A549 (cell line): ENCODE measurements around the gene PAX8. TPM values are rescaled to one million over a fixed set of nuclear protein-coding genes. Genes with fewer than 3 reads are reported as not detected.
A peak's percentile ranks its signal among the peaks of the same experiment; 100 is the strongest.

Source experiments
- CBX8 ChIP-seq: fragments of 200-600 bp; sonication (generic); IDR thresholded peaks from 2 replicates; pipeline ENCODE4 v1.6.1; 2016
- EHF ChIP-seq: fragments of 250-450 bp; sonication (Bioruptor Pico); IDR thresholded peaks from 2 replicates; pipeline ENCODE4 v1.5.0; 2020; ENCODE audit warnings: mild to moderate bottlenecking
- EHMT2 ChIP-seq: fragments of 200-600 bp; sonication (generic); IDR thresholded peaks from 2 replicates; pipeline ENCODE4 v1.6.1; 2016; ENCODE audit warnings: antibody characterized with exemption, low read depth, mild to moderate bottlenecking, moderate library complexity
- HEYL ChIP-seq: fragments of 250-450 bp; sonication (Bioruptor Pico); IDR thresholded peaks from 2 replicates; pipeline ENCODE4 v1.8.0; 2021; ENCODE audit warnings: mild to moderate bottlenecking, moderate library complexity
- HOXA7 ChIP-seq: fragments of 250-450 bp; sonication (Bioruptor Pico); IDR thresholded peaks from 2 replicates; pipeline ENCODE4 v1.5.0; 2020; ENCODE audit warnings: mild to moderate bottlenecking, moderate library complexity
- HOXB5 ChIP-seq: fragments of 250-450 bp; sonication (Bioruptor Pico); IDR thresholded peaks from 2 replicates; pipeline ENCODE4 v1.5.0; 2020; ENCODE audit warnings: mild to moderate bottlenecking, moderate library complexity
- JUN ChIP-seq, 2 experiments: fragments of >200 bp; sonication (Bioruptor Twin); formaldehyde crosslinking; IDR thresholded peaks; 2 replicates in 1 of 2; 3 replicates in 1 of 2; pipeline ENCODE4 v1.6.1; 2016 to 2017
- JUNB ChIP-seq: fragments of >200 bp; sonication (Bioruptor Twin); formaldehyde crosslinking; IDR thresholded peaks from 2 replicates; pipeline ENCODE4 v1.6.1; 2016
- KDM1A ChIP-seq: fragments of 200-600 bp; sonication (generic); IDR thresholded peaks from 2 replicates; pipeline ENCODE4 v1.6.1; 2016; ENCODE audit warnings: low read depth, mild to moderate bottlenecking
- KDM5A ChIP-seq: fragments of 200-600 bp; sonication (generic); IDR thresholded peaks from 2 replicates; pipeline ENCODE4 v1.6.1; 2016; ENCODE audit warnings: antibody characterized with exemption, mild to moderate bottlenecking
- MYC ChIP-seq: IDR thresholded peaks from 2 replicates; pipeline ENCODE4 v1.6.1; 2012; ENCODE audit warnings: mild to moderate bottlenecking, inconsistent platforms, low read length, improper control_type of control experiment, borderline replicate concordance
- NFE2L2 ChIP-seq: fragments of 150-350 bp; conservative IDR thresholded peaks from 2 replicates; pipeline ENCODE4 v1.6.1; 2014; ENCODE audit warnings: low read length
- PHF8 ChIP-seq: fragments of 200-600 bp; sonication (generic); IDR thresholded peaks from 2 replicates; pipeline ENCODE4 v1.6.1; 2016; ENCODE audit warnings: low read depth, mild to moderate bottlenecking, antibody characterized with exemption, moderate library complexity, borderline replicate concordance
- POLR2A ChIP-seq: IDR thresholded peaks from 2 replicates; pipeline ENCODE4 v1.6.1; 2012; ENCODE audit warnings: mild to moderate bottlenecking, low read length
- RFX5 ChIP-seq: fragments of 450-650 bp; IDR thresholded peaks from 2 replicates; pipeline ENCODE4 v1.7.1; 2014; ENCODE audit warnings: antibody characterized with exemption, mild to moderate bottlenecking, moderate library complexity
- SMC3 ChIP-seq: fragments of >200 bp; sonication (Bioruptor Twin); formaldehyde crosslinking; IDR thresholded peaks from 3 replicates; pipeline ENCODE4 v1.6.1; 2018; ENCODE audit warnings: inconsistent platforms
- SREBF2 ChIP-seq: fragments of 450-650 bp; IDR thresholded peaks from 2 replicates; pipeline ENCODE4 v1.6.1; 2014; ENCODE audit warnings: mild to moderate bottlenecking, moderate library complexity
- TFCP2L1 ChIP-seq: fragments of 250-450 bp; sonication (Bioruptor Pico); IDR thresholded peaks from 2 replicates; pipeline ENCODE4 v1.5.0; 2021; ENCODE audit warnings: mild to moderate bottlenecking
- TP53 ChIP-seq: fragments of 250-450 bp; sonication (Bioruptor Pico); IDR thresholded peaks from 2 replicates; pipeline ENCODE4 v1.5.0; 2021; ENCODE audit warnings: mild to moderate bottlenecking, moderate library complexity
- ZC3H11A ChIP-seq: fragments of 450-650 bp; IDR thresholded peaks from 2 replicates; pipeline ENCODE4 v1.6.1; 2014; ENCODE audit warnings: antibody characterized with exemption, mild to moderate bottlenecking
- ZNF302 ChIP-seq: fragments of 250-450 bp; sonication (Bioruptor Pico); IDR thresholded peaks from 2 replicates; pipeline ENCODE4 v1.9.0; 2021; ENCODE audit warnings: inconsistent platforms, mild to moderate bottlenecking, moderate library complexity
- ZSCAN20 ChIP-seq: fragments of 250-450 bp; sonication (Bioruptor Pico); IDR thresholded peaks from 2 replicates; pipeline ENCODE4 v1.8.0; 2022; ENCODE audit warnings: mild to moderate bottlenecking, moderate library complexity
- polyA plus RNA-seq, 4 experiments: library from polyadenylated mRNA; depleted of rRNA in 3 of 4; stranded (reverse); fragments of >200 nt; fragmentation: RNase III in 1 of 4; extraction: RNeasy Plus Mini Kit Qiagen cat#74134 plus additional on column Dnase treatment in 1 of 4; gene quantifications; 2 replicates in 3 of 4; 3 replicates in 1 of 4; pipeline ENCODE4 v1.2.3, GENCODE V29; 2011 to 2017
- TF ChIP-seq, protein P1 (sequence below): fragments of 250-450 bp; sonication (Bioruptor Pico); IDR thresholded peaks from 2 replicates; pipeline ENCODE4 v1.5.0; 2021; ENCODE audit warnings: mild to moderate bottlenecking, moderate library complexity, borderline replicate concordance
- TF ChIP-seq, protein P2 (sequence below): IDR thresholded peaks from 2 replicates; pipeline ENCODE4 v1.6.1; 2012
- TF ChIP-seq, protein P3 (sequence below): fragments of 450-650 bp; IDR thresholded peaks from 2 replicates; pipeline ENCODE4 v1.6.1; 2014; ENCODE audit warnings: antibody characterized with exemption
- TF ChIP-seq, protein P4 (sequence below): fragments of 250-450 bp; sonication (Bioruptor Pico); IDR thresholded peaks from 2 replicates; pipeline ENCODE4 v1.5.0; 2020; ENCODE audit warnings: low read depth, mild to moderate bottlenecking, moderate library complexity
- TF ChIP-seq, protein P5 (sequence below): fragments of 150-350 bp; IDR thresholded peaks from 2 replicates; pipeline ENCODE4 v1.6.1; 2014; ENCODE audit warnings: low read depth, mild to moderate bottlenecking, low read length
- TF ChIP-seq, protein P6 (sequence below): IDR thresholded peaks from 2 replicates; pipeline ENCODE4 v1.6.1; 2012; ENCODE audit warnings: low read depth, borderline replicate concordance
- TF ChIP-seq, protein P7 (sequence below): fragments of >200 bp; sonication (Bioruptor Twin); formaldehyde crosslinking; IDR thresholded peaks from 3 replicates; pipeline ENCODE4 v1.5.1; 2016

The PAX8 gene
- polyA plus RNA-seq, 2 of the 4 experiments (the other 2 are of a cell fraction), result 0.71 to 0.81 TPM

DNA sequence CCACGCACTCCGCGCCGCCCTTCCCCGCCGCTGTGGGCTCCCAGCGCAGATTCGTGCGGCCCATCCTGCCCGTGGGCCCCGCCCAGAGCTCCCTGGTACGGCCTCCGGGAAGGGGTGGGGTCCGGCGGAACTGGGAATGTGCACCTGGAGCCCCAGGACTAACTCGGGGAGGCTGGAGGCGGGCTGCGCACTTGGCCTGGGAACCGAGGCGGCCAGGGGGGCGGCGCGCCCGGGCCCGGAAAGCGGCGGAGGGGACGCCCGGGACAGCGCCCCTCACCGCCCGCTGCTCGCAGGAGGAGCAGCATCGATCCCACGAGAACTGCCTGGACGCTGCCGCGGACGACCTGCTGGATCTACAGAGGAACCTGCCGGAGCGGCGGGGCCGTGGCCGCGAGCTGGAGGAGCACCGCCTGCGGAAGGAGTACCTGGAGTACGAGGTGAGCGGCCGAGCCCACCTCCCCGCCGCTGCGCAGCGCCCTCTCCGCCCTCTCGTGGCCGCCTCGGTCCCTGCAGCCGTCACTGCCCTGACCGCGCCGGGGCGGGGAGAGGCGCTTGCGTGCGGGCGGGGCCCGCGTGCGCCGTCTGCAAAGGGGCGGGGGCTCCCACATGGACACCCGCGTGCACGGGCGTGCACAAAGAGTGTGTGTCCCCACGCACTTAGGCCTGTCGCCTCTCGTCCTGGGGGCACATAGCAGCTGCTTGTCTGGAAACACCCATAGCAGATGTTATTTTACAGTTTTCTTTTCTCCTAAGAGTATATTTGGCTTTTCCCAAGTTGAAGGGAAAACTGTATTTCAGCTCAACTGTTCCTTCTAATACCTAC is 79.7 kb downstream of the PAX8 start (continued):
- TF ChIP-seq, protein P1, sequence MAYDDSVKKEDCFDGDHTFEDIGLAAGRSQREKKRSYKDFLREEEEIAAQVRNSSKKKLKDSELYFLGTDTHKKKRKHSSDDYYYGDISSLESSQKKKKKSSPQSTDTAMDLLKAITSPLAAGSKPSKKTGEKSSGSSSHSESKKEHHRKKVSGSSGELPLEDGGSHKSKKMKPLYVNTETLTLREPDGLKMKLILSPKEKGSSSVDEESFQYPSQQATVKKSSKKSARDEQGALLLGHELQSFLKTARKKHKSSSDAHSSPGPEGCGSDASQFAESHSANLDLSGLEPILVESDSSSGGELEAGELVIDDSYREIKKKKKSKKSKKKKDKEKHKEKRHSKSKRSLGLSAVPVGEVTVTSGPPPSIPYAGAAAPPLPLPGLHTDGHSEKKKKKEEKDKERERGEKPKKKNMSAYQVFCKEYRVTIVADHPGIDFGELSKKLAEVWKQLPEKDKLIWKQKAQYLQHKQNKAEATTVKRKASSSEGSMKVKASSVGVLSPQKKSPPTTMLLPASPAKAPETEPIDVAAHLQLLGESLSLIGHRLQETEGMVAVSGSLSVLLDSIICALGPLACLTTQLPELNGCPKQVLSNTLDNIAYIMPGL, result peak; percentile 12; the same call in 1 of the 2 replicates
- TF ChIP-seq JUNB, result no peak
- peak; percentile 97 for TF ChIP-seq MYC
- no peak for TF ChIP-seq RFX5
- peak; percentile 67; the same call in 1 of the 2 replicates for TF ChIP-seq PHF8
- 0 out of 2 replicates have a peak, but pooled peaks have one; percentile 28 for TF ChIP-seq TP53
- TF ChIP-seq, protein P2, sequence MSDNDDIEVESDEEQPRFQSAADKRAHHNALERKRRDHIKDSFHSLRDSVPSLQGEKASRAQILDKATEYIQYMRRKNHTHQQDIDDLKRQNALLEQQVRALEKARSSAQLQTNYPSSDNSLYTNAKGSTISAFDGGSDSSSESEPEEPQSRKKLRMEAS, result peak; percentile 98
- TF ChIP-seq, protein P3, sequence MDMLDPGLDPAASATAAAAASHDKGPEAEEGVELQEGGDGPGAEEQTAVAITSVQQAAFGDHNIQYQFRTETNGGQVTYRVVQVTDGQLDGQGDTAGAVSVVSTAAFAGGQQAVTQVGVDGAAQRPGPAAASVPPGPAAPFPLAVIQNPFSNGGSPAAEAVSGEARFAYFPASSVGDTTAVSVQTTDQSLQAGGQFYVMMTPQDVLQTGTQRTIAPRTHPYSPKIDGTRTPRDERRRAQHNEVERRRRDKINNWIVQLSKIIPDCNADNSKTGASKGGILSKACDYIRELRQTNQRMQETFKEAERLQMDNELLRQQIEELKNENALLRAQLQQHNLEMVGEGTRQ, result no peak
- TF ChIP-seq KDM5A, result no peak
- no peak for TF ChIP-seq TFCP2L1 (CRISPR knock-in tag)
- no peak for TF ChIP-seq ZC3H11A
- TF ChIP-seq SREBF2, result no peak
- TF ChIP-seq EHF, result no peak
- no peak for TF ChIP-seq EHMT2
- no peak for TF ChIP-seq KDM1A
- TF ChIP-seq POLR2A, result peak; percentile 62
- peak; percentile 95 for TF ChIP-seq SMC3
- no peak for TF ChIP-seq CBX8
- no peak for TF ChIP-seq ZSCAN20
- TF ChIP-seq HEYL (CRISPR knock-in tag), result no peak
- TF ChIP-seq JUN (IDR thresholded peaks at IDR 0.05), result peak; percentile 52 to 82; a peak in 4 of 5 replicates
- TF ChIP-seq, protein P4, sequence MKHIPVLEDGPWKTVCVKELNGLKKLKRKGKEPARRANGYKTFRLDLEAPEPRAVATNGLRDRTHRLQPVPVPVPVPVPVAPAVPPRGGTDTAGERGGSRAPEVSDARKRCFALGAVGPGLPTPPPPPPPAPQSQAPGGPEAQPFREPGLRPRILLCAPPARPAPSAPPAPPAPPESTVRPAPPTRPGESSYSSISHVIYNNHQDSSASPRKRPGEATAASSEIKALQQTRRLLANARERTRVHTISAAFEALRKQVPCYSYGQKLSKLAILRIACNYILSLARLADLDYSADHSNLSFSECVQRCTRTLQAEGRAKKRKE, result peak; percentile 55; the same call in 1 of the 2 replicates
- TF ChIP-seq HOXB5, result peak; percentile 61
- TF ChIP-seq, protein P5, sequence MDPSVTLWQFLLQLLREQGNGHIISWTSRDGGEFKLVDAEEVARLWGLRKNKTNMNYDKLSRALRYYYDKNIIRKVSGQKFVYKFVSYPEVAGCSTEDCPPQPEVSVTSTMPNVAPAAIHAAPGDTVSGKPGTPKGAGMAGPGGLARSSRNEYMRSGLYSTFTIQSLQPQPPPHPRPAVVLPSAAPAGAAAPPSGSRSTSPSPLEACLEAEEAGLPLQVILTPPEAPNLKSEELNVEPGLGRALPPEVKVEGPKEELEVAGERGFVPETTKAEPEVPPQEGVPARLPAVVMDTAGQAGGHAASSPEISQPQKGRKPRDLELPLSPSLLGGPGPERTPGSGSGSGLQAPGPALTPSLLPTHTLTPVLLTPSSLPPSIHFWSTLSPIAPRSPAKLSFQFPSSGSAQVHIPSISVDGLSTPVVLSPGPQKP, result no peak
- no peak for TF ChIP-seq ZNF302 (CRISPR knock-in tag)
- TF ChIP-seq HOXA7 (CRISPR knock-in tag), result peak; percentile 84; the same call in 1 of the 2 replicates
- TF ChIP-seq, protein P6, sequence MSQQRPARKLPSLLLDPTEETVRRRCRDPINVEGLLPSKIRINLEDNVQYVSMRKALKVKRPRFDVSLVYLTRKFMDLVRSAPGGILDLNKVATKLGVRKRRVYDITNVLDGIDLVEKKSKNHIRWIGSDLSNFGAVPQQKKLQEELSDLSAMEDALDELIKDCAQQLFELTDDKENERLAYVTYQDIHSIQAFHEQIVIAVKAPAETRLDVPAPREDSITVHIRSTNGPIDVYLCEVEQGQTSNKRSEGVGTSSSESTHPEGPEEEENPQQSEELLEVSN, result peak; percentile 82
- TF ChIP-seq NFE2L2, result no peak
- TF ChIP-seq, protein P7, sequence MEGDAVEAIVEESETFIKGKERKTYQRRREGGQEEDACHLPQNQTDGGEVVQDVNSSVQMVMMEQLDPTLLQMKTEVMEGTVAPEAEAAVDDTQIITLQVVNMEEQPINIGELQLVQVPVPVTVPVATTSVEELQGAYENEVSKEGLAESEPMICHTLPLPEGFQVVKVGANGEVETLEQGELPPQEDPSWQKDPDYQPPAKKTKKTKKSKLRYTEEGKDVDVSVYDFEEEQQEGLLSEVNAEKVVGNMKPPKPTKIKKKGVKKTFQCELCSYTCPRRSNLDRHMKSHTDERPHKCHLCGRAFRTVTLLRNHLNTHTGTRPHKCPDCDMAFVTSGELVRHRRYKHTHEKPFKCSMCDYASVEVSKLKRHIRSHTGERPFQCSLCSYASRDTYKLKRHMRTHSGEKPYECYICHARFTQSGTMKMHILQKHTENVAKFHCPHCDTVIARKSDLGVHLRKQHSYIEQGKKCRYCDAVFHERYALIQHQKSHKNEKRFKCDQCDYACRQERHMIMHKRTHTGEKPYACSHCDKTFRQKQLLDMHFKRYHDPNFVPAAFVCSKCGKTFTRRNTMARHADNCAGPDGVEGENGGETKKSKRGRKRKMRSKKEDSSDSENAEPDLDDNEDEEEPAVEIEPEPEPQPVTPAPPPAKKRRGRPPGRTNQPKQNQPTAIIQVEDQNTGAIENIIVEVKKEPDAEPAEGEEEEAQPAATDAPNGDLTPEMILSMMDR, result peak; percentile 96
